ENCODE measurements around the gene IL36A. TPM values are rescaled to one million over a fixed set of nuclear protein-coding genes. Genes with fewer than 3 reads are reported as not detected.

The IL36A gene
- total and polyA plus RNA-seq, 2 donors (not counting 3 experiments of a cell fraction or from before 2014, with no cell fraction given) = not detected

- H3K36me3 ChIP-seq (ENCODE audit: control insufficient read depth in 2 of 2, extremely low read depth in 1 of 2, insufficient read depth in 2 of 2, low read length in 2 of 2) = no peaks in the 10 kb centered on the region
- dilution Hi-C loops (cut with MboI; ENCODE audit: extremely low pct_ligation_motif_present, low sequenced_read_pairs) (no loop called here), intact Hi-C loops (cut with micrococcal nuclease) (loop anchor here (5.0 kb wide), 1 partner anchor 356 kb away; no protein-coding TSS in a partner anchor)
- no peaks in the 10 kb centered on the region for H4K20me1 ChIP-seq (replicated peaks; ENCODE audit: control insufficient read depth, extremely low read depth, insufficient read depth, low read length)
- no peak overlapping the region for H3K27ac ChIP-seq (ENCODE audit: insufficient read depth, low read depth, low read length)
- H3K9me1 ChIP-seq (replicated peaks; ENCODE audit: control insufficient read depth, extremely low read depth, insufficient read depth, low read length) = no peaks in the 10 kb centered on the region
- H3K79me2 ChIP-seq (ENCODE audit: control insufficient read depth, insufficient read depth, low read length) = no peaks in the 10 kb centered on the region
- DNase-seq (ENCODE audit: low read depth, low spot score) (peak; percentile 51), FAIRE-seq (peak; percentile 91)
- H3K9me3 ChIP-seq (replicated peaks; ENCODE audit: control insufficient read depth, insufficient read depth, low read length) = no peaks in the 10 kb centered on the region
- H2AFZ ChIP-seq (ENCODE audit: low read depth, low read length) = no peak overlapping the region
- no peaks in the 10 kb centered on the region for H3K4me1 ChIP-seq (ENCODE audit: control insufficient read depth, extremely low read depth, insufficient read depth, low read length)
- TF ChIP-seq FOS (IDR thresholded peaks at IDR 0.05; ENCODE audit: borderline replicate concordance, insufficient read depth, low read length) (no peak), POLR2AphosphoS5 (IDR thresholded peaks at IDR 0.05; ENCODE audit: insufficient read depth, low read depth, low read length) (no peak), MYC (IDR thresholded peaks at IDR 0.05; ENCODE audit: low read depth, low read length) (no peak), CTCF (IDR thresholded peaks at IDR 0.05; ENCODE audit: extremely low read depth in 1 of 2, insufficient read depth in 1 of 2, low read depth in 1 of 2, low read length in 2 of 2) (peak; percentile 84 to 90)
- H3K4me2 ChIP-seq (ENCODE audit: insufficient read depth, low read length) = no peak overlapping the region
- H3K27me3 ChIP-seq (ENCODE audit: control insufficient read depth in 2 of 2, insufficient read depth in 2 of 2, low read length in 2 of 2) = peaks cover 15 to 20% of the 10 kb centered on the region in 2 experiments
- H3K4me3 ChIP-seq (replicated peaks in 1 of 3; ENCODE audit: insufficient read depth in 1 of 3, low read depth in 1 of 3, low read length in 3 of 3) = no peak overlapping the region
- H3K9ac ChIP-seq (replicated peaks; ENCODE audit: extremely low read depth, insufficient read depth, low read length) = no peak overlapping the region
- BruUV-seq (replicated peaks) = no TSS peak
- POLR2A ChIA-PET = no interaction called here
- CTCF ChIA-PET = interaction anchor here (0.5 to 3.3 kb wide), 27 partner anchors 9 to 358 kb away, joined by 3 to 39 read pairs (median 5); no protein-coding TSS in a partner anchor
Observed at GRCh38 chr2:112958428-112959108, 46.7 kb upstream of the IL36A start.

All from endothelial cell of umbilical vein (primary cell).